Forelimb muscle (tissue), 1 donor: ENCODE results near the gene SLC4A8. TPM values are rescaled to one million over a fixed set of nuclear protein-coding genes. Genes with fewer than 3 reads are reported as not detected.

Experiments
- DNase-seq: peaks from one replicate; pipeline ENCODE4 v3.0.0-alpha.2; 2013; ENCODE audit warnings: low read depth
- polyA plus RNA-seq: library from polyadenylated mRNA; unstranded; fragments of 120-200 nt; gene quantifications from one replicate; pipeline ENCODE4 v1.2.1, GENCODE V29; 2013; ENCODE audit not compliant: insufficient read length

Gene SLC4A8
- 0.65 TPM for polyA plus RNA-seq

DNA sequence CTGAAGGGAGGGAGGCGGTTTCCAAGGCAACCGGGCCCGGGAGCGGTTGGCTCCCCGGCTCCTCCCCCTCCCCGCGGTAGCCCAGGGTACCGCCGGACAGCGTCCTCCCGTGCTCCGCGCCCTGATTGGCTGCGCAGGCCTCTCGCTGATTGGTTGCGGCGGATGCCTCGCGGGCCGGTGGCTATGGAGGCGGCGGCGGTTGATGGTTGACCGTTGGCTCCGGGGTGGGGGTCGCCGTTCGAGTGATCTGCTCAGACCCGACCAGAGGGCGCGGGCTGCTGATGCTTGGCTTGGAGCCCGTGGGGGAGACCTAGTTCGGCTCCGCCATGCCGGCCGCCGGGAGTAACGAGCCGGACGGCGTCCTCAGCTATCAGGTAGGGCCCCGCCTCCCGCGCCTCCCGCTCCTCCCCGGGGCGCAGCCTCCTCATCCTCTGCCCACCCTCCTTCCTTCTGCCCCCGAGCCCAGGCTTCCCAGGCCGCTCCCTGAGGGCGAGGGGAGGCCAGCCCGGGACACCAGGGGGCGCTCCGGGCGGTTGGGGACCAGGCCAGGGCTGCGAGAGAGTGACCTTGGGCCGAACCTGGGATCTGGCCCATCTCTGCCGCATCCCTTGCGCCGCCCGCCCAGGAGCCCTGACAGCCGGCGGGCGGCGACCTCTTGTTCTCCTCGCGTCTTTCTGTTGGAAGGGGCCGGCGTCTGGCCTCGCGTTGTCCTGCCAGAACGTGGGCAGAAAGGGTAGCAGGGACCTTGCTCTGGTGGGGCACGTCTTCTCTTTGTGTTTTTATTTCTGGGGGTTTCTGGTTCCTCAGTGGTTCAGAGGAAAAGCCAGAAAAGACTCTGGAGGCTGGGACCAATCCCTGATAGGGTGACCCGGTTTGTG lies at the start of gene SLC4A8:
SLC4A8 (plus strand) TSS at position 170 of the 878 bp plus-strand sequence; CDS start at position 327, 157 bp downstream.
- DNase-seq, result peak; percentile 51

DNA sequence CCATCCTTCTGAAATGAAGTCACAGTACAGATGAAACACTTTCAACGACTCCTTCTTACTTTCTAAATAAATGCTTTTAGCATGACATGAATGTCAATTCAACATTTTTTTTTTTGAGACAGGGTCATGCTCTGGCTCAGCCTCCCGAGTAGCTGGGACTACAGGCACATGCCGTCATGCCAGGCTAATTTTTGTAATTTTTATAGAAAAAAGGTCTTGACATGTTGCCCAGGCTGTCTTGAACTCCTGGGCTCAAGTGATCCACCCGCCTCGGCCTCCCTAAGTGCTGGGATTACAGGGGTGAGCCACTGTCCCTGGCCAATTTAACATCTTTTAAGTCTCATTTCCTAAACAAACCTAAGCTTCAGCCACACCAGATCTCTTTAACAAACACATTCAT lies 49.8 kb upstream of the SLC4A8 start:
- no peak for DNase-seq

DNA sequence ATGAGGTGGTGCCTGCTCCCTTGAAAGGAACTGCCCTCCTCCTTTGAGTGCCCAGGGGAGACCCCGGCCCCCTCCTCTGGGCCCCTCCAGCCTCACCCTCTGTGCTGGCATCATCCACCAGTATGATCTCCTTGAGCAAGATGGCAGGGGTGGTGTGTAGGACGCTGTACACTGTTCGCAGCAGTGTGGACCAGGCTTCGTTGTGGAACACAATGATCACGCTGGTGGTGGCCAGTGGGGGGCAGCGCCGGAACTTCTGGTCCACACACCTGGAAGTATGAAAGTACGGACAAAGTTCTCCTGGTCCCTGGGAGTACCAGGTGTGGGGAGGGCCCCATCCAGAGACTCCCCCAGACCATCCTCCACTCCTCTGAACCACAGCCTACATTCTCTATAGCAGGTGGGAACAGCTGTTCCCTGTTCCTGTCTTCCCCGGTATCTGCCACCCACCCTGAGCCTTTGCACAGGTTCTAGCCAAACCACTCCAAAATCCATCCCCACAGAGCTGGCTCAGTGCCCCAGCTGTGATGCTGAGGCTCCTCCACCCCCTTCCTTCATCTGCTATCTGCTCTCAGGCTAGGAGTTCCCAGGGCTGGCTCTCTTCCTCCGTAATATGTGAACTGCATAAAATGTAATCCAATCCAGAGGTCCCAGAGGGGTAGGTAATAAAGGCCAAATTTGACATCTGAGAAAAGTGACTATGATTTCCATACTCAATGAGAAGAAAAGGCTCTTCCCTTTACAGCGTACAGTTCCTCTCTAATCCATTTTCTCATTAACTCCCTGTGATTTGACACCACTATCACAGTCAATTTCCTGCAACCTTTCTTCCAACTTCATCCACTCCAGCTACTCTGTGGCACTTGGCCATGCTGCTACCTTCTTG lies 47.3 kb upstream of the SLC4A8 start:
- no peak for DNase-seq

DNA sequence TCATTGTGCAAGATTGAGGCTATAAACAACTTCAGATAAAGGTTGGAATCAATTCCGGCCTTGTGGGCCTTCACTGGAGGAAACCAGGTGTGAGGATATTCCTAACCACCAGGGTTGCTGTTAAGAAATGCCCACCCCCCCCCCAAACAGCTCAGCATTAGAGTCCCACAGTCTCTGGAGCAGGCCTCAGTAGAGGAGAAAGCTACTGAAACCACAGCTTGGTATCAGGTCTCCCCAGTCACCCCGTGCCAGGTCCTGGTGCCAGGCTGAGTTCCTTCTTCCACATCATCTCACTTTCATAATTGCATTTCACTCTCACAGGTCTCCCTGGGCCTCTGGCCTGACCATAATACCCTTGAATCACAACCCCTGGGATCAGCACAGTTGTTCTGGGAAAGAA lies 45.9 kb upstream of the SLC4A8 start:
- DNase-seq, result no peak

DNA sequence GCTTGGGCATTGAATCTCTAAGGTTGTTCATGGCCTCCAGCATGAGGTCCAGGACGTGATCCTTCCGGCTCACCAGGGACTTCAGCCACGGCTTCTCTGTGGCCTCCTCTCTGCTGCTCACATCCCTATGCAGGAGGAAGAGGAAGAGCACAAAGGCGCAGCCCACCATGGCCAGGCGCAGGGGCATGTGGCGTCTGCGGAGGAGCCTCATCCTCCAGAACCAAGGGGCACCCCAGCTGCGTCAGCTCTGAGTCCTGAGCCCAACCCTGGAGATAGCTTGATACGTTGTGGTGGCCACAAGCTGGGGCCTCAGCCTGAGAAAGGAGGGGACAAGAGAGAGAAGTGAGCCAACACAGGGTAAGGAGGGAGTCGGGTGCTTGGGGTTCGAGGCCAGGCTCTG lies 45.1 kb upstream of the SLC4A8 start:
- DNase-seq, result no peak

DNA sequence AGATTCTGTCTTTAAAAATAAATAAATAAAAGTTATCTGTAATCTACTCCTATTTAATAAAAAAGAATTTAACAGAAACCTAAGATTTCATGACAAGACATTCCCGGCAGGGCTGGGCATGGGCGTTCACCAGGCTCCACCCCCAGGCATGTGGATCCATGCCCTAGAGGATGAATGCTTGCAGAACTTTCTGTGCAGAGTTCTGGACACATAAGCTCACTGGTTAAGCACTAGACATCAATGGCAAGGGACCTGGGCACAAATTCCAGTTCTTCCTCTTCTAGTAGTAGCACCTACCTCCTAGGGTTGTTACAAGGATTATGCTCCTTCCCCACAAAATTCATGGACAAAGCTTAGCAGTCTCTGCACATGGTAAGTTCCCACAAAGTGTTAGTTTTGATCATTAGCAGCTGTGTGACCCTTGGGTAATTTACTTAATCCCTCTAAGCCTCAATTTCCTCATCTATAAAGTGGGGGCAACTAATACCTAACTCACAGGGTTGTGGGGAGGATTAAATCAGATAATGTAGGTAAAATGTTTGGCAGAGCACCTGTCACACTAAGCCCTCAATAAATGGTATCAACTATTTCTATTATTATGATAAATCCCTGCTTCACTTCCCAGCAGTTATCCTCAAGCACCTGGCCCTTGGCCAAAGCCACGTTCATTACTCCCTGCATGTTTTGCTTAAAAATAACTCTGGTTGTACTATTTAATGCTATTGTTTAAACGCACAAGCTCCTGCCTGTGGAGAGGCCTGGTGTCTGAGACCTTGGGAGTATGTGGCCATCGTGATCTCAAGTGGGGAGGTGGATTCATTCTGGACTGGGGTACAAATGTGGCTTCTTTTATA lies 43.2 kb upstream of the SLC4A8 start:
- DNase-seq, result no peak

DNA sequence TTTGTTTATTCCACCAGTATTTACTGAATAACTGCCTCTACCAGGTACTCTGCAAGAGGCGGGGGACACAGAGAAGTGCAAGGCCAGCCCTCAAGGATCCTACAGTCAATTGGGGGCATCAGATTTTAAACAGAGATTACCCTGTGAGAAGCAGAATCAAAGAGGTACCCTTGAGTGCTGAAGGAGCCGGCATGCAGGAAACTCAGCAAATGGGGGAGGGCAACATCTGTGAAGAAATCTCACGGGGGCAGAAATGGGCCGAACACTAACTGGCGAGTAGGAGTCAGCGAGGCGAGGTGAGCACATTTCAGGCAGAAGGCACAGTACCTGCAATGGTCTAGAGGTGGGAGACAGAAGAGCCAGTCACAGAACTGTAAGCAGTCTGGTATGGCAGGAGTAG lies 42.5 kb upstream of the SLC4A8 start:
- no peak for DNase-seq

DNA sequence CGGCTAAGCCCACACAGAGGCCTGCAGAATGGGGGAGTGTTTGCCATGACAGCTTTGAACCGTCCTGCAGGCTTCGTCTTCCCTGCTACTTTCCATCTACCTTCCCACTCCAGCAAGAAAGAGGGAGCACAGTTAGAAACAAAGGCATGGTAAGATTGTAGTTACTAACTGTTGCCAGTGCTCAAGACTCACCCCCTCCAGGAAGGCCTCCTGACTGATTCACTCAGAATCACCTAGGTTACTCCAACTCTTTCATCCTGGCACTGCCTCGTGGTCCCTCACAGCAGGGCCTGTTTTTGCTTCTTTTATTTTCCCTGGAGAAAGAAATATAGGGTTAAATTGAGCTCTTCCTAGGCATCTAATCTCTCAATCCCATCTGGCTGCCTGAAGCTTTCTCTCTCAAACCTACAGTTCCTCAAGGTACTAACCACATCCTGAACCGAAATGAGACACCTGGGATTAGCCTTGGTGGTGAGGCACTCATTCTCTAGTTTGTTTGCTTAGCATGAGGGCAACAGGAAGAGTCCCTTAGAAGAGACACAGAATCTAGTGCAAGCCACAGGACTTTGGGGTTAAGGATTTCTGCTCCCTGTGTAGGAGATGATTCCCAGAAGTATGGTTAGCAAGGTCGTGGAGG lies 41.2 kb upstream of the SLC4A8 start:
- no peak for DNase-seq

DNA sequence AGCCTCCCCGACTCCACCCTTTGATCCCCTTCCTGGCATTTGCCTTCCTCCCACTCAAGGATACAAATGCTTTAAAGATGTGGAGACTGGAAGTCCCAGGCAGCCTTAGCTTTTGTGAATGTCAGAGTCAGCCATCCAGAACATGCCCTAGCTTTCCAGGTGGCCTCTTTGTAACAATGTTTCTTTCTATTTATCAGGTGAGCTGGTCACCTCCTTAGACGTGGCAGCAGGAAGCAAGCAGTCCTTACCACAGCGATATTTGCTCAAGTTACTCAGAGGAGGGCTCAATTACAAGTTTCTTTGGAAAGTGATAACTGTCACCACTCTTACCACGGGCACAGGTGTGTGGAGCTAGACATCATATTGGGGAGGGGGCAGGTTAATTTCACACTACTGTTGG lies 38.3 kb upstream of the SLC4A8 start:
- DNase-seq, result no peak

DNA sequence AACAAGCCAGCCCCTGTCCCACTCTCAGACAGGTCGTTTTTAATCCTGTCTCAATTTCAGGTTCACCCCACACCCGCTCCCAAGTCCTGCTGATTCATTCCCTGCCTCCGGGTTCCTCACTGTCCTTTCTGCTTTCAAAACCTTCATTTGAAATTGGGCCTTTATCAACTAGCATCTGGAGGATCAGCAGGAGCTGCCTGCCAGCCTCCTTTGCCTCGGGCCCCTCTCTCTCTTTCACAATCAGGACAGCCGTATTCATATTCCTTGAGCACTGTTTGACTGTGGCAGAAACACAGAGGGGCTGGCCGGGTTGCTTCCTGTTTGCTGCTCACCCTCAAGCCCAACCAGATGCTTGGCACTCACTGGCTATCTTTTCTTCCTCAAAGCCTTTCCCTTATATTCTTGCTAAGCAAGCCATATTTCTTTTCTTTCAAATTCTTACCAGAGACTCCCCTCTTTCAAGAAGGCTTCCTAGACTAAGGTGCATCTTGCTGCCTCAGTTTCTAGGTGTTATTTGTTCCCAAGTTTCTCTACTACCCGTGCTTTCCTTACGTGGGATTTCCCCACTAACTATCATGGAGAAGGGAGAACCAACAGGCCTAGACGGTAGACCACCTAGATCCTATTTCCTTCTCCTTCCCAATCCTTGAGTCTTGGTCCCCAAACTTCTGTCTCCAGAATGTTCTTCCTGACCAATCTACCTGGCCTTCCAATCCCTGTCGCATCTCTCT lies 36.4 kb upstream of the SLC4A8 start:
- no peak for DNase-seq

DNA sequence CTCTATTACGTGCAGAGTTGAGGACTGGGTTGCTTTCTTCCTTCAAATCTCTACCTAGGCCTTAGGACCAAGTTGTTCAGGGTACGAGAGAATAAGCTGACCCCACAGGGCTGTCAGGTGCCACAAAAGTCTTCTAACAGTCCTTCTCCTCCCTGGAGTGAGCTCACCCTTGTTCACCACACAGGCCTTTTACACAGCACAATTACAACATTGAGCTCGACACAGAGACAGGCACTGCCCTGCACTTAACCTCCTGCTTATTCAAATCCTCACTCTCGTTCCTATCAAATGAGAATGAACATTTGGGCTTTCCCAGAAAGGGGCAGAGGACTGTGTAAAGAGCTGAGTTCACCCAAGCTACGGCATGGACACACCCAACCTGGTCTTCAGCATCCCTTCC lies 35.8 kb upstream of the SLC4A8 start:
- no peak for DNase-seq

DNA sequence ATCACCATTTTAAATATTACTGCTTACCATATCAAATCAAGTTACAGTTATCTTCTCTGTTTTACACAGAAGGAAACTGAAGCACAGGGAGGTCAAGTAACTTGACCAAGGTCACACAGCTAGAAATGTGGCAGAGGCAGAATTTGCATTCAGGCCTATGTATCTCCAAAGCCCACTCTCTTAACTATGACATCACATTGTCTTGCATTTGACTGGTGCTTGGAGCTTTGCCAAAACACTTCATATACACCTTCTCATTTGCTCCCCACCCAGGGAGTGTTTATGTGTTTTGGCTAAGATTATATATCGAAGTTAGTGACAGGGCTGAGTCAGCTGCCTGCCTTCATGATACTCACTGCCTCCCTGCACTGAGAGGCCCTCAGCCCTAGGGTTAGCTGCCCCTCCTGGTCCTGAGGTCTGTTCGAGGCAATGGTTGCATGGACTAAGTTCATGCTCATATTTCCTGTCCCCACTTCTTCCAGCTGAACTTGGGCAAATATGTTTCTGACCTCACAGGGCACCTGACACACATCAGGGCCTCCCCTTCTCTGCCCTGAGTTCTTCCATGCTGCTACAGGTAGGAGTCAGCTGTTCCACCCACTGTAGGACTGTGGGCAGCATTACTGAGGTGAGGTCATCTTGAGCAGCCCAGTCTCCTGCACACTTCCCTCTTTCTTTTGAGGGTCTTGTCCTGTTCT lies 35.2 kb upstream of the SLC4A8 start:
- no peak for DNase-seq

DNA sequence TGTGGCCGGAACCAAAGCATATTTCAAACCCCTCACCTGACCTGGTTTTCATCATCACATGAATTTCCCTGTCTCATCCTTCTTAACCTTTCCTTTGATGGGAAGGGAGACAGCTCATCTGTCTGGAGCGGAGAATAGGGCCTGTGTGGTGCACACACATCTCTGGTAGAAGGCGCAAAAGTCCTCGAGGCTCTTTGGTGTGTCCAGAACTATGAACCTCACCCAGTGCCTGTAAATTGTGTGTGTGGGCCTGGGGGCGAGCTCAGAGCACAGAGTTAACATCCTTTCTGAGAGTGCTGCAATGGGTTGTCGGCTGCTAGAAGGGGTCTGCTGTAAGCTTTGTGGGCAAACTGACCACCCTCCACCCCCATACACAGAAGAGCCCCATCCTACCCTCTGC lies 34.2 kb upstream of the SLC4A8 start:
- DNase-seq, result no peak

DNA sequence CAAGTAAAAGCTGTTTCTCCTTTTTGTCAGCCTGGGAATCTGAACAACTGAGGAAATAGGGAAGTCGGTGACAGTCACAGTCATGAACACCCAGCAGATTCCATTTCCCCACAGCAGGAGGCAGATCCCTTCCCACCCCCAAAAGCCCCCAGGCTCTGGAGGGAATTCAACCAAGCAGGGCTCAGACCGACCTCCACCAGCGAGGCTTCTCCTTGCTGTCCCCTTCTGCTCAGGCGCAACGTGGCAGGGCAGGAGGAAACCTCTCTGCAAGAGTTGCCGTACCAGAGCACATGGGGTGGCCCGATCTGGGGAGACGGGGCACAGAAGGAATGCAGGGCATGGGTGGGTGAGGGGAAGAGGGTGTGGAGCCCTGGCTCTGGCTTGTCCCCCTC lies 33.7 kb upstream of the SLC4A8 start:
- DNase-seq, result no peak

DNA sequence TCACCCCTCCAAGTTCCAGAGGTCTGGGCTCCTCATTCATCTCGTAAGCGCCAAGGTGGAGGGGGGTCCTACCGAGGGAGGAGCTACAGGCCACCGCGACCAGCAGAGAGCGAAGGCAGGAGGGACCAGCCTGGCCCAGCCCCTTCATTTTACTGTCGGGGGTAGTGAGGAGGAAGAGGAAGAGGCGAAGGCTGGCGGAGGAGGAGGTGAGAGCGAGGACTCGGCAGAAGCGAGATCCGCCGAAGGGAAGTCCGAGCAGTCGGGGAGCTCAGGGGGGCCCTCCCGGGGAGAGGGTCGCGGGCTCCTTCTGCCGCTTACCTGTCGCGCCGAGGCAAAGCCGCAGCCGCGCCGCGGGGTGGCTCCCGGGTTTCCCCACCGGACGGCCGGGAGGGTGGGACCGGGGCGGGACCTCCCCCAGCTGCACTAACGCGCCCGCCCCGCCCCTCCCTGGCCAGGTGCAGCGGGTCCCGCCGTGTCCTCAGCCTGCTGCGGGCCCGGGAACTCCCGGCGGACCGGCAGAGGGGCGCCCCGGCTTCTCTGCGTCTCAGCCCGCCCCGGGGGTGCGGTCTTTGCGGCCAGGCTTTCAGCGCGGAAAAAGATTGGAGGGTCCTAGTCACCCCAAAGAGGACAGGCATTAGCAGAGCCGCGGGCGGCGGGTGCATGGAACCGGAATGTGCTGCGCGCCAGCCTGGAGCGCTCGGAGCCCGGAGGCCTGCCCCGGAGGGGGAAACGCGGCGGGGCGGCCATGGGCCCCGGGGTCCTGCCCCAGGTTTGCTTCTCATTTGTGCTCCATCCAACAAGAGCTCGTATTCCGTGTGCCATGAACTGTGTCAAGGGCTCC lies 33.1 kb upstream of the SLC4A8 start, which contains the start of gene GALNT6:
GALNT6 (minus strand) TSS at position 124 of the 841 bp plus-strand sequence. CDS start 11,625 bp downstream, outside the sequence.
- DNase-seq, result no peak

DNA sequence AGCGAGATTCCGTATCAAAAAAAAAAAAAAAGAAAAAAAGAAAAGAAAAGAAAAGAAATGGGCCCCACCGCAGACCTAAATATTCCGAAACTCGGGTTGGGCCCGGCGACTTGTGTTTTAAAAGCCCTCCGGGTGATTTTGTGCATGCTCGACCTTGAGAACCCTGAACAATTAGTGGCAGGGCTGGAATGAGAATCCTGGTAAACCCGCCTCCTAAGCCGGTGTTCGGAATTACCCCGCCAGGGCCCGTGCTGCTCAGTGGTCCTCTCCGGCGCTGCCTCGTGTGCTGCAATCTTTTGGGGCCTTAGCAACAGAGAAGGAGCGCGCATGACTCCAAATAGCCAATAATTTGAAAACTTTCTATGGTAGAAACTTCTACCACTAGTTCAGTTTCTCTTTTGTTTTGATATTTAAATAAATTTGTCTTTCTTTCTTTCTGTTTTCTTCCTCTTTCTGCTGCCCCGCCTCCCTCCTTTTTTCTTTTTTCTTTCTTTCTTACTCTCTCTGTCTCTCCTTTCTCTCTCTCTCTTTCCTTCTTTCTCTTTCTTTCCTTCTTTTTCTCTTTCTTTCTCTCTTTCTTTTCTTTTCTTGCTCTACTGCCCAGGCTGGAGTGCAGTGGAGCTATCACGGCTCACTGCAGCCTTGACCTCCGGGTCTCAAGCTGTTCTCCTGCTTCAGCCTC lies 31.9 kb upstream of the SLC4A8 start:
- no peak for DNase-seq

DNA sequence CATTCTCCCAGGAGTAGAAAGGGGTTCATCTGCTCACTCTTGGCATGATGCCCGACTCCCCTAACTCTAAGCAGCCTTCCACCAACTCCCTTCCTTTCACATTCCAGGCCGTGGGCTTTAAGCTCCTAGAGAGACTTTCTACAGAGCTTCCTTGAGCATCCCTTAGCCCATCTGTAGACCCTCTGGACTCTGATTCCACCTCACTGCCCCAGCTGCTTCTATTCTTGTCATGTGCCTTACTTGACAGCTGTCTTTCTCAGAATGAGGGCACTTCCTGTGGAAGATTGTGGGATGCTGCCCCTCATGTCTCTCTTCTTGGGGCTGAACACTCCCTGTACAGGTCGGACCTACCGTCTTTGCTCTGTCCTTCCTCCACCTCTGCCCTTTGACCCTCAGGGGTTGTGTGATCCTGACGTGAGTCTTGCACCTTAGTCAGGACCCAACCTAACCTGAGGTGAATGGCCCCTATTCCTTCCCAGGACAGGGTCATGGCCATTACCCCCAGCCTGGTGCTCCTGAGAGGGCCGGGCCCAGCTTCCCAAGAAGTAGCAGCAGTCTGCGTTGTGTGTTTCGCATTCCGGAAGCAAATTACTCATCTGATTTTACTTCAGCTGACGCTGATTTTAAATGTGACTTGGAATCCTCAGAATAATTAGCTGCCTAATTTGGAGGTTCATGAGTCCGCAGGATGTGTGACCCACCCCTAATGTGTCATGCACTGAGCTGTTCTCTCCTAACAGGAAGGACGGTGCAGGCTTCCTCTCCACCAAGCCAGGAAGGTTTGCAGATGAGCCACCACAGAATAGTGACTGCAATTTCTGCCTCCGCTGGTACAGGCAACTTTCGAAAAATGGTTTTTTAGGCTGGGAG lies 30.7 kb upstream of the SLC4A8 start:
- DNase-seq, result no peak
